DND-41 (cell line): ENCODE data around the gene DPYD.

Experiments
- ATAC-seq: fragments of 200-7000 bp; cut with Tn5 transposase; 3 replicates; pipeline ENCODE4 v1.9.1; 2021; ENCODE audit warnings: low read depth; ENCODE audit not compliant: insufficient read depth
- DNase-seq: peaks from one replicate; pipeline ENCODE4 v3.0.0-alpha.2; 2020
- H2AFZ ChIP-seq: 2 replicates; pipeline ENCODE4 v1.6.0; 2012; ENCODE audit warnings: low read depth, low read length
- H3K27ac ChIP-seq: 2 replicates; pipeline ENCODE4 v1.5.1; 2012; ENCODE audit warnings: low read length, inconsistent platforms
- H3K27me3 ChIP-seq: fragments of 200-600 bp; sonication (generic); 2 replicates; pipeline ENCODE4 v1.6.0; 2012; ENCODE audit warnings: low read length, mild to moderate bottlenecking, inconsistent platforms; ENCODE audit not compliant: insufficient read depth, poor library complexity
- H3K36me3 ChIP-seq: 2 replicates; pipeline ENCODE4 v1.5.1; 2012; ENCODE audit warnings: low read length, inconsistent platforms; ENCODE audit not compliant: insufficient read depth
- H3K4me1 ChIP-seq: 2 replicates; pipeline ENCODE4 v1.5.1; 2012; ENCODE audit warnings: mild to moderate bottlenecking, low read length; ENCODE audit not compliant: insufficient read depth
- H3K4me2 ChIP-seq: 2 replicates; pipeline ENCODE4 v1.6.0; 2012; ENCODE audit warnings: mild to moderate bottlenecking, moderate library complexity, low read length, inconsistent platforms; ENCODE audit not compliant: insufficient read depth
- H3K4me3 ChIP-seq, 2 experiments: fragments of 200-600 bp in 1 of 2; shearing (Covaris generic) in 1 of 2; 2 replicates each; pipeline ENCODE4 v1.5.1; 2012 to 2016; ENCODE audit warnings: inconsistent platforms in 2 of 2, low read length in 2 of 2, mild to moderate bottlenecking in 2 of 2, low read depth in 1 of 2, moderate library complexity in 1 of 2
- H3K79me2 ChIP-seq: 2 replicates; pipeline ENCODE4 v1.6.0; 2012; ENCODE audit warnings: low read length, inconsistent platforms; ENCODE audit not compliant: insufficient read depth
- H3K9ac ChIP-seq: 2 replicates; pipeline ENCODE4 v1.6.0; 2012; ENCODE audit warnings: low read depth, mild to moderate bottlenecking, inconsistent platforms, low read length, moderate library complexity
- H3K9me3 ChIP-seq: 2 replicates; pipeline ENCODE4 v1.5.1; 2012; ENCODE audit warnings: low read length, moderate library complexity, mild to moderate bottlenecking, inconsistent platforms; ENCODE audit not compliant: insufficient read depth, severe bottlenecking
- H4K20me1 ChIP-seq: 2 replicates; pipeline ENCODE4 v1.6.0; 2012; ENCODE audit warnings: low read length; ENCODE audit not compliant: insufficient read depth
- EZH2 ChIP-seq: IDR thresholded peaks from 3 replicates; pipeline ENCODE4 v1.6.1; 2012; ENCODE audit warnings: borderline replicate concordance, low read depth, mild to moderate bottlenecking, moderate library complexity, low read length, inconsistent platforms; ENCODE audit not compliant: severe bottlenecking
- TF ChIP-seq, protein P1 (sequence below): IDR thresholded peaks from 2 replicates; pipeline ENCODE4 v1.5.1; 2012; ENCODE audit warnings: borderline replicate concordance, low read length, moderate library complexity, mild to moderate bottlenecking; ENCODE audit not compliant: poor library complexity, severe bottlenecking; ENCODE audit errors: extremely low read depth

The DPYD gene

DNA sequence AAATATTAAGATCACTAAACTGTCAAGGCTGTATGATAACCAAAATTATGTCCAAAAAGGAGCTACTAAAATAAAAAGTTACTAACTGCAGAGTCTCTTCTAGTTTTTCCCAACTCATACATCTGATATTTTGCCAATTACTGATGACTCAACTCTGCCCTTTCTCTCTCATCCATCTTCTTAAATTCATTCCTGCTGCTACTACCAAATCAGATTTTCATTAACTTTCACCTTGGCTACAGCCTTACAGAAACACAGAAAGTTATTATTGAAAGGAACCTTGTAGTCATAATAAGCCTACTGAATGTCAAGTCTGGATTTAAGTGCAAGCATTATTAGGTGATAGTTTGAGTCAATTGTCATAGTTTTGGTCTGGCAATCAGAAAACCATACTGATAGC is 273.1 kb downstream of the DPYD start:
- H3K4me3 ChIP-seq, result no peak overlapping the region
- 0 out of 2 replicates have a peak, but pooled peaks cover 3% of the 10 kb centered on the region for H3K36me3 ChIP-seq
- no peak overlapping the region for H3K4me2 ChIP-seq
- no peak overlapping the region for H3K9ac ChIP-seq
- no peaks in the 10 kb centered on the region for H4K20me1 ChIP-seq
- H3K9me3 ChIP-seq, result peaks cover 3% of the 10 kb centered on the region
- H2AFZ ChIP-seq, result no peak overlapping the region
- no peaks in the 10 kb centered on the region for H3K27me3 ChIP-seq
- H3K4me1 ChIP-seq, result no peaks in the 10 kb centered on the region
- no peaks in the 10 kb centered on the region for H3K79me2 ChIP-seq
- TF ChIP-seq, protein P1, sequence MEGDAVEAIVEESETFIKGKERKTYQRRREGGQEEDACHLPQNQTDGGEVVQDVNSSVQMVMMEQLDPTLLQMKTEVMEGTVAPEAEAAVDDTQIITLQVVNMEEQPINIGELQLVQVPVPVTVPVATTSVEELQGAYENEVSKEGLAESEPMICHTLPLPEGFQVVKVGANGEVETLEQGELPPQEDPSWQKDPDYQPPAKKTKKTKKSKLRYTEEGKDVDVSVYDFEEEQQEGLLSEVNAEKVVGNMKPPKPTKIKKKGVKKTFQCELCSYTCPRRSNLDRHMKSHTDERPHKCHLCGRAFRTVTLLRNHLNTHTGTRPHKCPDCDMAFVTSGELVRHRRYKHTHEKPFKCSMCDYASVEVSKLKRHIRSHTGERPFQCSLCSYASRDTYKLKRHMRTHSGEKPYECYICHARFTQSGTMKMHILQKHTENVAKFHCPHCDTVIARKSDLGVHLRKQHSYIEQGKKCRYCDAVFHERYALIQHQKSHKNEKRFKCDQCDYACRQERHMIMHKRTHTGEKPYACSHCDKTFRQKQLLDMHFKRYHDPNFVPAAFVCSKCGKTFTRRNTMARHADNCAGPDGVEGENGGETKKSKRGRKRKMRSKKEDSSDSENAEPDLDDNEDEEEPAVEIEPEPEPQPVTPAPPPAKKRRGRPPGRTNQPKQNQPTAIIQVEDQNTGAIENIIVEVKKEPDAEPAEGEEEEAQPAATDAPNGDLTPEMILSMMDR, result no peak
- no peak for TF ChIP-seq EZH2
- no peak for DNase-seq
- ATAC-seq, result no peak
- H3K27ac ChIP-seq, result no peak overlapping the region

GRCh38 chr1:97646071-97646470 is 274.8 kb downstream of the DPYD start:
- no peak overlapping the region for H3K4me2 ChIP-seq
- no peaks in the 10 kb centered on the region for H3K79me2 ChIP-seq
- H3K27me3 ChIP-seq, result no peaks in the 10 kb centered on the region
- ATAC-seq (no peak), DNase-seq (no peak)
- no peak for TF ChIP-seq EZH2
- TF ChIP-seq, protein P1, result no peak
- no peaks in the 10 kb centered on the region for H4K20me1 ChIP-seq
- no peak overlapping the region for H3K27ac ChIP-seq
- no peak overlapping the region for H3K9ac ChIP-seq
- no peaks in the 10 kb centered on the region for H3K4me1 ChIP-seq
- no peak overlapping the region for H2AFZ ChIP-seq
- peaks cover 3% of the 10 kb centered on the region for H3K9me3 ChIP-seq
- H3K36me3 ChIP-seq, result 0 out of 2 replicates have a peak, but pooled peaks cover 3% of the 10 kb centered on the region
- H3K4me3 ChIP-seq, result no peak overlapping the region

DNA sequence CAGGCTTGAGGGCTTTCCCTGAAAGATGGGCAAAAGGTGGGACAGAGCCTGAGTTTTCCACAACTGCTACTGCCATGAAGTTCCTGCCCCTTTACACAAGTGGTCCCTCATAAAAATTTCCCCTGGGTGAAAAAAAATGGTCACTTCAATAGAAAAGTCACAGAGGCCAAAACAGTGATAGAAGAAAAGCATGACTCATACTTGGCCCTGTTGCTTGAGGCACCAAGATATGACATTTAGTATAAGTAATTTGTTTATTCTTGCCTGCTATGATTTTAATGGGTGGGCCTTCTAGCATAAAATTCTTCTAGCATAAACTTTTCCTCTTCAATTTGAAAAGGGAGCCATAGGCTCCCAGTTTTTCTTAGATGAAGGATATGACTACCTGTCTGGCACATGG is 280.2 kb downstream of the DPYD start:
- Histone ChIP-seq H3K27me3 (no peaks in the 10 kb centered on the region), H3K4me3 (no peak overlapping the region), H3K79me2 (no peaks in the 10 kb centered on the region), H2AFZ (no peak overlapping the region), H3K4me1 (no peaks in the 10 kb centered on the region), H3K9ac (no peak overlapping the region), H4K20me1 (no peaks in the 10 kb centered on the region), H3K36me3 (no peaks in the 10 kb centered on the region), H3K9me3 (no peaks in the 10 kb centered on the region), H3K4me2 (no peak overlapping the region), H3K27ac (no peak overlapping the region)
- no peak for ATAC-seq
- TF ChIP-seq, protein P1, result no peak
- no peak for DNase-seq

DNA sequence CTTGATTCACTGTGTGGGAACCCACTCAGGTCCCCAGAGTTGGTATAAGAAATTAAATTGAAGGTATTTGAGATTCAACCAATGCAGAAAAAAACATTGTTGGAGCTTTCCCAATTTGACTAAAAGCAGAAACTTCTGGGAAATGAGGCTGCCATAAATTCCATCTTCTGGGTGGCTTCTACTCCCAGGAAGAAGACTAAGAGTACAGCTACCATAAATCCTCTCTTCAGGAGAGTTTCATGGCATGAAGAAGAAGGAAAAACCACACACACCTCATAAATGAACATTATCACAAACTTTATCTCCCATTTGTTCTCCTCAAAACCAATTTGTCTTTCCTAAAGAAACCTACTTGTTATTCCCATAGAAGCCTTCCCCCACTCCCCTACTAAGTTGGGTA is 283.9 kb downstream of the DPYD start:
- no peaks in the 10 kb centered on the region for H3K9me3 ChIP-seq
- H4K20me1 ChIP-seq, result no peaks in the 10 kb centered on the region
- H3K36me3 ChIP-seq, result no peaks in the 10 kb centered on the region
- H2AFZ ChIP-seq, result no peak overlapping the region
- no peak overlapping the region for H3K27ac ChIP-seq
- no peak for TF ChIP-seq EZH2
- TF ChIP-seq, protein P1, result no peak
- no peaks in the 10 kb centered on the region for H3K27me3 ChIP-seq
- no peak overlapping the region for H3K9ac ChIP-seq
- DNase-seq, result no peak
- ATAC-seq, result no peak
- no peaks in the 10 kb centered on the region for H3K4me1 ChIP-seq
- no peak overlapping the region for H3K4me3 ChIP-seq
- no peaks in the 10 kb centered on the region for H3K79me2 ChIP-seq
- no peak overlapping the region for H3K4me2 ChIP-seq
